OCI-LY1 (cell line): Measurements from ENCODE around the gene LRRN1.

Experiments used
- H2AFZ ChIP-seq: fragments of 200-600 bp; sonication (generic), shearing (Covaris generic); 2 replicates; pipeline ENCODE4 v1.6.0; 2014; ENCODE audit warnings: antibody characterized with exemption, mild to moderate bottlenecking, low read length
- H3F3A ChIP-seq: fragments of 200-600 bp; sonication (generic), shearing (Covaris generic); 2 replicates; pipeline ENCODE4 v1.6.0; 2014; ENCODE audit warnings: mild to moderate bottlenecking, antibody characterized with exemption, low read length, moderate library complexity; ENCODE audit not compliant: insufficient read depth
- H3K27ac ChIP-seq: fragments of 200-600 bp; sonication (generic); 2 replicates; pipeline ENCODE4 v1.5.1; 2014; ENCODE audit warnings: low read length, mixed run types, mild to moderate bottlenecking, low read depth; ENCODE audit not compliant: poor library complexity, severe bottlenecking
- H3K27me3 ChIP-seq: fragments of 200-600 bp; sonication (generic); 2 replicates; pipeline ENCODE4 v1.6.0; 2014; ENCODE audit warnings: antibody characterized with exemption, mild to moderate bottlenecking, low read length, moderate library complexity; ENCODE audit not compliant: insufficient read depth
- H3K36me3 ChIP-seq: fragments of 200-600 bp; sonication (generic); 2 replicates; pipeline ENCODE4 v1.6.1; 2014; ENCODE audit warnings: mild to moderate bottlenecking, antibody characterized with exemption, low read length, moderate library complexity, mixed read lengths; ENCODE audit not compliant: insufficient read depth
- H3K4me1 ChIP-seq: fragments of 200-600 bp; sonication (generic); 2 replicates; pipeline ENCODE4 v1.5.1; 2014; ENCODE audit warnings: mild to moderate bottlenecking, low read length, moderate library complexity; ENCODE audit not compliant: insufficient read depth, severe bottlenecking
- H3K4me2 ChIP-seq: fragments of 200-600 bp; sonication (generic), shearing (Covaris generic); 2 replicates; pipeline ENCODE4 v1.6.1; 2014; ENCODE audit warnings: low read length
- H3K4me3 ChIP-seq: fragments of 200-600 bp; sonication (generic); 2 replicates; pipeline ENCODE4 v1.5.1; 2014; ENCODE audit warnings: low read length, low read depth, mild to moderate bottlenecking, mixed read lengths; ENCODE audit not compliant: poor library complexity, severe bottlenecking
- H3K79me2 ChIP-seq: fragments of 200-600 bp; shearing (Covaris generic); 2 replicates; pipeline ENCODE4 v1.6.1; 2016; ENCODE audit warnings: mixed run types, low read length, mixed read lengths; ENCODE audit not compliant: insufficient read depth
- H3K9ac ChIP-seq: fragments of 200-600 bp; sonication (generic), shearing (Covaris generic); 2 replicates; pipeline ENCODE4 v1.6.1; 2014; ENCODE audit warnings: mild to moderate bottlenecking, low read length, mixed read lengths
- H3K9me2 ChIP-seq: fragments of 200-600 bp; sonication (generic), shearing (Covaris generic); 2 replicates; pipeline ENCODE4 v1.6.1; 2014; ENCODE audit warnings: low read depth, mild to moderate bottlenecking, low read length, mixed read lengths
- H3K9me3 ChIP-seq: fragments of 200-600 bp; shearing (Covaris generic); 2 replicates; pipeline ENCODE4 v1.6.1; 2014; ENCODE audit warnings: low read length, mixed read lengths
- H4K20me1 ChIP-seq: fragments of 200-600 bp; sonication (generic), shearing (Covaris generic); 2 replicates; pipeline ENCODE4 v1.6.0; 2016; ENCODE audit warnings: mild to moderate bottlenecking, low read length; ENCODE audit not compliant: insufficient read depth
- EZH2 ChIP-seq: fragments of 200-600 bp; sonication (generic), shearing (Covaris generic); IDR thresholded peaks from 2 replicates; pipeline ENCODE4 v1.8.0; 2017; ENCODE audit warnings: borderline replicate concordance, mixed run types, mild to moderate bottlenecking, antibody characterized with exemption, low read length, moderate library complexity, mixed read lengths
- TF ChIP-seq, protein P1 (sequence below): fragments of 200-600 bp; sonication (generic), shearing (Covaris generic); IDR thresholded peaks from 2 replicates; pipeline ENCODE4 v1.5.1; 2017; ENCODE audit warnings: mild to moderate bottlenecking, antibody characterized with exemption, low read length, moderate library complexity, mixed read lengths

Gene LRRN1

DNA sequence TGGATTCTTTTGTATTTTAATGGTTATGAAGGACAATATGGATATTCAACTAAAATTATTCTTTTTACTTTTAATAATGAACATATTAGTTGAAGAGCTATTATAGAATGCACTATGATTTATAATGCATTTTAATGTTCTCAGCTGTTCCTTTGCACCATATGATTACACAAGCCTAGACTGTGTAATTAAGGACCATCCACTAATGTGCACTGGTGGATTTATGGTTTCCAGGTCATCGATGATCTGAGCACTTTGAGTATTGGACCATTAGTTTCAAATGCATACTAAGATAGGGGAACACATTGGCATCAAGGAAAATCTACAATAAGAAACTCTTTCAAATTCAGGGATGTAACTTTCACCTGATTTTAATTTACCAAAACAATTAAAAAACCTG lies 16.8 kb downstream of the LRRN1 start:
- H4K20me1 ChIP-seq, result no peaks in the 10 kb centered on the region
- no peak overlapping the region for H2AFZ ChIP-seq
- H3K27me3 ChIP-seq, result no peaks in the 10 kb centered on the region
- no peaks in the 10 kb centered on the region for H3F3A ChIP-seq
- H3K9me2 ChIP-seq, result no peaks in the 10 kb centered on the region
- no peak overlapping the region for H3K9ac ChIP-seq
- H3K79me2 ChIP-seq, result no peaks in the 10 kb centered on the region
- no peak overlapping the region for H3K27ac ChIP-seq
- no peak overlapping the region for H3K4me3 ChIP-seq
- no peaks in the 10 kb centered on the region for H3K9me3 ChIP-seq
- H3K36me3 ChIP-seq, result no peaks in the 10 kb centered on the region
- no peaks in the 10 kb centered on the region for H3K4me1 ChIP-seq
- H3K4me2 ChIP-seq, result no peak overlapping the region
- TF ChIP-seq, protein P1, sequence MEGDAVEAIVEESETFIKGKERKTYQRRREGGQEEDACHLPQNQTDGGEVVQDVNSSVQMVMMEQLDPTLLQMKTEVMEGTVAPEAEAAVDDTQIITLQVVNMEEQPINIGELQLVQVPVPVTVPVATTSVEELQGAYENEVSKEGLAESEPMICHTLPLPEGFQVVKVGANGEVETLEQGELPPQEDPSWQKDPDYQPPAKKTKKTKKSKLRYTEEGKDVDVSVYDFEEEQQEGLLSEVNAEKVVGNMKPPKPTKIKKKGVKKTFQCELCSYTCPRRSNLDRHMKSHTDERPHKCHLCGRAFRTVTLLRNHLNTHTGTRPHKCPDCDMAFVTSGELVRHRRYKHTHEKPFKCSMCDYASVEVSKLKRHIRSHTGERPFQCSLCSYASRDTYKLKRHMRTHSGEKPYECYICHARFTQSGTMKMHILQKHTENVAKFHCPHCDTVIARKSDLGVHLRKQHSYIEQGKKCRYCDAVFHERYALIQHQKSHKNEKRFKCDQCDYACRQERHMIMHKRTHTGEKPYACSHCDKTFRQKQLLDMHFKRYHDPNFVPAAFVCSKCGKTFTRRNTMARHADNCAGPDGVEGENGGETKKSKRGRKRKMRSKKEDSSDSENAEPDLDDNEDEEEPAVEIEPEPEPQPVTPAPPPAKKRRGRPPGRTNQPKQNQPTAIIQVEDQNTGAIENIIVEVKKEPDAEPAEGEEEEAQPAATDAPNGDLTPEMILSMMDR, result no peak
- TF ChIP-seq EZH2, result no peak

DNA sequence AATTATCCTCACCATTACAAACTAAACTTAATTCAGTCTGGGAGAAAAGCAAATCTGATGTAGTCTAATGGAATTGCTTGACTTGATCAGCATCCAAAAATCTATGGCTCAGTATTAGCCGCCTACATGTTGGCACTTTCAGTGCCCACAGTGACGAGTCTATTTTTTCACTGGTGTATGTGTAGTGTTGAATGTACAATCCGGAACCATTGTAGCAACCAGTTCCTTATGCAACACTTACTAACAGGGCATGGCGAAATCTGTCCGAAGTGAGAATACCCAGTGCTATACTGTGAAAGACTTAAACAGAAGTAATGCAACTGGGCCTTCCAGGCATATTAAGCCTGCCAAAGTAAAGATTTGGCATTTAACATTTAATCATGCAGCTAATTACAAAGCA lies 18.6 kb downstream of the LRRN1 start:
- Histone ChIP-seq H3K4me2 (no peak overlapping the region), H3K9me2 (no peaks in the 10 kb centered on the region), H3K9ac (no peak overlapping the region), H3K4me1 (no peaks in the 10 kb centered on the region), H3K27me3 (no peaks in the 10 kb centered on the region), H3K27ac (no peak overlapping the region), H3K79me2 (no peaks in the 10 kb centered on the region), H3F3A (no peaks in the 10 kb centered on the region), H3K4me3 (no peak overlapping the region), H3K9me3 (no peaks in the 10 kb centered on the region), H3K36me3 (no peaks in the 10 kb centered on the region), H2AFZ (no peak overlapping the region), H4K20me1 (no peaks in the 10 kb centered on the region)
- TF ChIP-seq EZH2, result no peak
- TF ChIP-seq, protein P1, result no peak

DNA sequence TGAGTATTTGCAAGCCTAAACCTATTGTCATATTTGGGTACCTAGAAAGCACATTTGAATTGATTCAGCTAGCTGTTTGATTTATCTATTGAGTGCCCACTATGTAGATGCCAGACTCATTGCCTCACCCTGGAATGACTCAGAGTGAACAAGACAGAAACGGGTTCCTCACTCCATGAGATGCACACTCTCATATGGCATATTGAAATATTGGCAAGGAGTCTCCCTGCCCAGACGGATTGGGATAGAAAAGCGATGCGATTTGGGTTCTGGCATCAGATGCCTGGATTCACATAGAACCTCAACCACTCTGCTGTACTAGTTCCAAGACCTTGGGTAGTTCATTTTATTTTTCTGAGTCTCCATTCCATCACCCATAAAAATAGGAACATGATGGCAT lies 22.5 kb downstream of the LRRN1 start:
- Histone ChIP-seq H3K9me2 (no peaks in the 10 kb centered on the region), H3F3A (no peaks in the 10 kb centered on the region), H2AFZ (no peak overlapping the region), H3K79me2 (no peaks in the 10 kb centered on the region), H3K27ac (no peak overlapping the region), H3K4me2 (no peak overlapping the region), H3K4me1 (no peaks in the 10 kb centered on the region), H3K36me3 (no peaks in the 10 kb centered on the region), H3K9ac (no peak overlapping the region), H3K4me3 (no peak overlapping the region), H3K27me3 (no peaks in the 10 kb centered on the region), H3K9me3 (no peaks in the 10 kb centered on the region), H4K20me1 (no peaks in the 10 kb centered on the region)
- TF ChIP-seq, protein P1, result no peak
- TF ChIP-seq EZH2, result no peak
